Neural progenitor cell (in vitro differentiated cells): Measurements from ENCODE around the gene NKX2-1.
"Not testable (repeated sequence)": the region's sequence is repeated elsewhere in the genome, so short reads cannot be mapped to it uniquely, and the experiment has no call there.

ENCODE experiments used
- EZH2 ChIP-seq: fragments of 200-600 bp; sonication (generic); IDR thresholded peaks from 2 replicates; pipeline ENCODE4 v1.6.1; 2017; ENCODE audit warnings: antibody characterized with exemption, mild to moderate bottlenecking, moderate library complexity
- EZH2phosphoT487 ChIP-seq: fragments of 200-600 bp; sonication (generic); IDR thresholded peaks from 2 replicates; pipeline ENCODE4 v1.6.1; 2017; ENCODE audit warnings: antibody characterized with exemption
- TF ChIP-seq, protein P1 (sequence below): fragments of 200-600 bp; sonication (generic); IDR thresholded peaks from 2 replicates; pipeline ENCODE4 v1.5.1; 2017; ENCODE audit warnings: antibody characterized with exemption, mild to moderate bottlenecking

DNA sequence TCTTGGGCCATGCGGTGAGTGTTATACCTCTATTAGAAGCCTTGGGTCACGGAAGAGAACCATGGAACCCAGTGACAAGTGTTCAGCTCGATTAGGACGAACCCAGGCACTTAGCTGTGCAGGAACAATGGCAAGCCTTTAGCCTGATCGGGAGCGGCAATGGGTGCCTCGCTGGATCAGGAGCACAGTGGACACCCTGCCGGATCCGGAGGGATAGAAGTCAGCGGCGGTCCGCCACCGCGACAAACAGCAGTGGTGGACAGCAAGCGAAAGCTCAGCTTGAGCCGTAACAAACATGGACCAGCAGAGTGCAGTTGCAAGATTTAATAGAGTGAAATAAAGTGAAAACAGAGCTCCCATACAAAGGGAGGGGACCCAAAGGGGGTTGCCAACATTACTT lies 24.2 kb upstream of the NKX2-1 start:
- TF ChIP-seq, protein P1, sequence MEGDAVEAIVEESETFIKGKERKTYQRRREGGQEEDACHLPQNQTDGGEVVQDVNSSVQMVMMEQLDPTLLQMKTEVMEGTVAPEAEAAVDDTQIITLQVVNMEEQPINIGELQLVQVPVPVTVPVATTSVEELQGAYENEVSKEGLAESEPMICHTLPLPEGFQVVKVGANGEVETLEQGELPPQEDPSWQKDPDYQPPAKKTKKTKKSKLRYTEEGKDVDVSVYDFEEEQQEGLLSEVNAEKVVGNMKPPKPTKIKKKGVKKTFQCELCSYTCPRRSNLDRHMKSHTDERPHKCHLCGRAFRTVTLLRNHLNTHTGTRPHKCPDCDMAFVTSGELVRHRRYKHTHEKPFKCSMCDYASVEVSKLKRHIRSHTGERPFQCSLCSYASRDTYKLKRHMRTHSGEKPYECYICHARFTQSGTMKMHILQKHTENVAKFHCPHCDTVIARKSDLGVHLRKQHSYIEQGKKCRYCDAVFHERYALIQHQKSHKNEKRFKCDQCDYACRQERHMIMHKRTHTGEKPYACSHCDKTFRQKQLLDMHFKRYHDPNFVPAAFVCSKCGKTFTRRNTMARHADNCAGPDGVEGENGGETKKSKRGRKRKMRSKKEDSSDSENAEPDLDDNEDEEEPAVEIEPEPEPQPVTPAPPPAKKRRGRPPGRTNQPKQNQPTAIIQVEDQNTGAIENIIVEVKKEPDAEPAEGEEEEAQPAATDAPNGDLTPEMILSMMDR = not testable (repeated sequence)
- TF ChIP-seq EZH2, EZH2phosphoT487: not testable (repeated sequence)
